Liver (tissue), 3 donors: Measurements from ENCODE around the gene PSMA5.

ENCODE experiments used
- CTCF ChIP-seq: fragments of 150-350 bp; IDR thresholded peaks from 2 replicates; pipeline ENCODE4 v1.5.1; 2017; ENCODE audit warnings: improper control_type of control experiment, low read depth, low read length; ENCODE audit not compliant: missing input control
- RAD21 ChIP-seq, 2 donors: IDR thresholded peaks; 2 replicates each; pipeline ENCODE4 v1.6.1; 2016; ENCODE audit warnings: antibody characterized with exemption in 2 of 2, mild to moderate bottlenecking in 2 of 2
- SP1 ChIP-seq: IDR thresholded peaks from 2 replicates; pipeline ENCODE4 v1.6.1; 2018; ENCODE audit warnings: antibody characterized with exemption, mild to moderate bottlenecking
- TAF1 ChIP-seq: conservative IDR thresholded peaks from 2 replicates; pipeline ENCODE4 v1.6.1; 2016; ENCODE audit warnings: antibody characterized with exemption, mild to moderate bottlenecking
- YY1 ChIP-seq: IDR thresholded peaks from 2 replicates; pipeline ENCODE4 v1.6.1; 2016; ENCODE audit warnings: antibody characterized with exemption, mild to moderate bottlenecking
- donor health status: healthy.
- donor health status: healthy.

DNA sequence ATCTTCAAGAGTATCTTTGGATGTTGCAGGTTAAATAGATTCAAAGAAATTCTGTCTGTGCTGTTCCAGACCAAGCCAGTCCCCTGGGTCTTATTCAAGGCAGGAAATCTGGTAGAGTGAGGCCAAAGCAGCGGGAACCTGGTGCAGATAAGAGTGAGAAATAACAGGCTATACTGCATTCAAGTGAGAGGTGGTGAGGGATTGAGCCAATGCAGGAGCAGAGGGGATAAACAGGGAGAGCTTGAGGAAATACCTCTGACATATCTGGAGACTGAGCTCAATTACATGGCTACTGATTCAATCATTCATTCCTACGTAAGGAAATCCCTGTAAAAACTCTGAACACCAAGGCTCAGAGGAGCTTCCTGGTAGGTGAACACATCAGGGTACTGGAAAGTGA, 17.2 kb upstream of the PSMA5 start:
- TF ChIP-seq CTCF (no peak), TAF1 (no peak), SP1 (no peak), YY1 (no peak), RAD21 (IDR thresholded peaks at IDR 0.05) (no peak)
